B cell (primary cell): ENCODE data around the gene PCTP.

Experiments
- CTCF ChIP-seq: fragments of 200-600 bp; IDR thresholded peaks from one replicate; pipeline ENCODE4 v1.8.0; 2022; ENCODE audit warnings: antibody characterized with exemption, mild to moderate bottlenecking
- EZH2 ChIP-seq: IDR thresholded peaks from 2 replicates; pipeline ENCODE4 v1.6.1; 2012; ENCODE audit warnings: borderline replicate concordance, low read depth, mild to moderate bottlenecking, moderate library complexity, low read length; ENCODE audit not compliant: insufficient read depth, poor library complexity, severe bottlenecking

GRCh38 chr17:55735731-55736405 is 15.0 kb upstream of the PCTP start:
- peak; percentile 79 for TF ChIP-seq CTCF
- no peak for TF ChIP-seq EZH2
